Dendritic cell treated with granulocyte-macrophage colony-stimulating factor and Interleukin-4, amounts not matched to agents 40 ng/mL and 50 ng/mL, for 4 days (primary cell): ENCODE data around the gene S100A5.
"Not testable (repeated sequence)": the region's sequence is repeated elsewhere in the genome, so short reads cannot be mapped to it uniquely, and the experiment has no call there.

Experiments
- H3K27ac Mint-ChIP-seq: one replicate; pipeline ENCODE4 v1.8.0; 2022; ENCODE audit warnings: mild to moderate bottlenecking, mixed read lengths
- H3K27me3 Mint-ChIP-seq: one replicate; pipeline ENCODE4 v1.8.0; 2022; ENCODE audit warnings: mild to moderate bottlenecking, mixed read lengths
- H3K36me3 Mint-ChIP-seq: one replicate; pipeline ENCODE4 v1.8.0; 2022; ENCODE audit warnings: low read depth, mixed read lengths
- H3K4me1 Mint-ChIP-seq: one replicate; pipeline ENCODE4 v1.8.0; 2022; ENCODE audit warnings: low read depth, mixed read lengths
- H3K4me3 Mint-ChIP-seq: one replicate; pipeline ENCODE4 v1.8.0; 2022; ENCODE audit warnings: mild to moderate bottlenecking, moderate library complexity, mixed read lengths
- H3K9me3 Mint-ChIP-seq: one replicate; pipeline ENCODE4 v1.8.0; 2022; ENCODE audit warnings: mixed read lengths
- intact Hi-C: fragments of 100-400 bp; cut with micrococcal nuclease; formaldehyde crosslinking; loops from one replicate; pipeline ENCODE4 v1.15.0; 2022

The S100A5 gene

GRCh38 chr1:153525088-153525728, 15.5 kb downstream of the S100A5 start:
- intact Hi-C loops: no loop called here
- Mint-ChIP-seq H3K4me1 (peaks cover 48% of the 10 kb centered on the region), H3K9me3 (no peaks in the 10 kb centered on the region), H3K36me3 (peaks cover 19% of the 10 kb centered on the region), H3K27ac (peak overlapping the region; percentile 9), H3K4me3 (no peak overlapping the region), H3K27me3 (no peaks in the 10 kb centered on the region)

GRCh38 chr1:153522353-153523048, 18.2 kb downstream of the S100A5 start:
- intact Hi-C loops, H3K27me3 Mint-ChIP-seq, H3K36me3 Mint-ChIP-seq, H3K27ac Mint-ChIP-seq, H3K4me3 Mint-ChIP-seq, H3K9me3 Mint-ChIP-seq: not testable (repeated sequence)
- H3K4me1 Mint-ChIP-seq: peaks cover 55% of the 10 kb centered on the region

GRCh38 chr1:153521808-153522207, 18.9 kb downstream of the S100A5 start:
- intact Hi-C loops, H3K27me3 Mint-ChIP-seq, H3K27ac Mint-ChIP-seq, H3K36me3 Mint-ChIP-seq, H3K9me3 Mint-ChIP-seq, H3K4me3 Mint-ChIP-seq: not testable (repeated sequence)
- H3K4me1 Mint-ChIP-seq: peaks cover 49% of the 10 kb centered on the region

GRCh38 chr1:153520818-153521476, 19.8 kb downstream of the S100A5 start:
- H3K27ac Mint-ChIP-seq: no peak overlapping the region
- H3K9me3 Mint-ChIP-seq: no peaks in the 10 kb centered on the region
- no peak overlapping the region for H3K4me3 Mint-ChIP-seq
- no peaks in the 10 kb centered on the region for H3K36me3 Mint-ChIP-seq
- intact Hi-C loops: no loop called here
- H3K27me3 Mint-ChIP-seq: no peaks in the 10 kb centered on the region
- H3K4me1 Mint-ChIP-seq: peaks cover 49% of the 10 kb centered on the region

GRCh38 chr1:153520137-153520691, 20.5 kb downstream of the S100A5 start:
- not testable (repeated sequence) for H3K4me3 Mint-ChIP-seq

GRCh38 chr1:153519242-153519641, 21.5 kb downstream of the S100A5 start:
- H3K4me3 Mint-ChIP-seq: no peak overlapping the region
- no peak overlapping the region for H3K27ac Mint-ChIP-seq
- H3K36me3 Mint-ChIP-seq: no peaks in the 10 kb centered on the region
- peaks cover 58% of the 10 kb centered on the region for H3K4me1 Mint-ChIP-seq
- intact Hi-C loops: loop anchor here (10.0 kb wide), 1 partner anchor 226 kb away; no protein-coding TSS in a partner anchor
- H3K27me3 Mint-ChIP-seq: no peaks in the 10 kb centered on the region
- no peaks in the 10 kb centered on the region for H3K9me3 Mint-ChIP-seq

More at GRCh38 chr1:153520137-153520691, 20.5 kb downstream of the S100A5 start:
- H3K4me1 Mint-ChIP-seq: peaks cover 50% of the 10 kb centered on the region
- intact Hi-C loops, H3K27ac Mint-ChIP-seq, H3K27me3 Mint-ChIP-seq, H3K36me3 Mint-ChIP-seq, H3K9me3 Mint-ChIP-seq: not testable (repeated sequence)

GRCh38 chr1:153515504-153516394, 25.0 kb downstream of the S100A5 start:
- peaks cover 66% of the 10 kb centered on the region for H3K4me1 Mint-ChIP-seq
- intact Hi-C loops: loop anchor here (10.0 kb wide), 1 partner anchor 229 kb away; no protein-coding TSS in a partner anchor
- no peaks in the 10 kb centered on the region for H3K27me3 Mint-ChIP-seq
- H3K36me3 Mint-ChIP-seq: no peaks in the 10 kb centered on the region
- peak overlapping the region; percentile 58 for H3K27ac Mint-ChIP-seq
- H3K4me3 Mint-ChIP-seq: no peak overlapping the region
- H3K9me3 Mint-ChIP-seq: no peaks in the 10 kb centered on the region

GRCh38 chr1:153513666-153514065, 27.1 kb downstream of the S100A5 start:
- Mint-ChIP-seq H3K27me3 (no peaks in the 10 kb centered on the region), H3K9me3 (no peaks in the 10 kb centered on the region), H3K4me3 (no peak overlapping the region), H3K4me1 (peaks cover 51% of the 10 kb centered on the region), H3K27ac (peak overlapping the region; percentile 60), H3K36me3 (no peaks in the 10 kb centered on the region)
- intact Hi-C loops: loop anchor here (10.0 kb wide), 1 partner anchor 231 kb away; no protein-coding TSS in a partner anchor

GRCh38 chr1:153513023-153513422, 27.7 kb downstream of the S100A5 start:
- Mint-ChIP-seq H3K4me3 (no peak overlapping the region), H3K27ac (peak overlapping the region; percentile 18), H3K27me3 (no peaks in the 10 kb centered on the region), H3K36me3 (no peaks in the 10 kb centered on the region), H3K9me3 (no peaks in the 10 kb centered on the region), H3K4me1 (peaks cover 44% of the 10 kb centered on the region)
- intact Hi-C loops: loop anchor here (10.0 kb wide), 1 partner anchor 232 kb away; no protein-coding TSS in a partner anchor

GRCh38 chr1:153510984-153511410, 29.7 kb downstream of the S100A5 start:
- H3K27me3 Mint-ChIP-seq: no peaks in the 10 kb centered on the region
- H3K36me3 Mint-ChIP-seq: no peaks in the 10 kb centered on the region
- H3K4me3 Mint-ChIP-seq: no peak overlapping the region
- no peaks in the 10 kb centered on the region for H3K9me3 Mint-ChIP-seq
- H3K4me1 Mint-ChIP-seq: peaks cover 42% of the 10 kb centered on the region
- intact Hi-C loops: loop anchor here (1.0 to 10.0 kb wide), 3 partner anchors 57 to 234 kb away; no protein-coding TSS in a partner anchor
- H3K27ac Mint-ChIP-seq: no peak overlapping the region

GRCh38 chr1:153509729-153510354, 30.9 kb downstream of the S100A5 start:
- Mint-ChIP-seq H3K27me3 (peaks cover 1% of the 10 kb centered on the region), H3K27ac (no peak overlapping the region), H3K9me3 (no peaks in the 10 kb centered on the region), H3K4me3 (no peak overlapping the region), H3K4me1 (peaks cover 32% of the 10 kb centered on the region), H3K36me3 (no peaks in the 10 kb centered on the region)
- intact Hi-C loops: loop anchor here (10.0 kb wide), 1 partner anchor 235 kb away; no protein-coding TSS in a partner anchor

GRCh38 chr1:153509036-153509435, 31.7 kb downstream of the S100A5 start:
- no peak overlapping the region for H3K27ac Mint-ChIP-seq
- no peaks in the 10 kb centered on the region for H3K9me3 Mint-ChIP-seq
- peaks cover 24% of the 10 kb centered on the region for H3K4me1 Mint-ChIP-seq
- H3K36me3 Mint-ChIP-seq: no peaks in the 10 kb centered on the region
- no peak overlapping the region for H3K4me3 Mint-ChIP-seq
- intact Hi-C loops: no loop called here
- peaks cover 1% of the 10 kb centered on the region for H3K27me3 Mint-ChIP-seq
